ENCODE measurements around the gene ROCK2.
A peak's percentile ranks its signal among the peaks of the same experiment; 100 is the strongest.

Gene ROCK2

DNA sequence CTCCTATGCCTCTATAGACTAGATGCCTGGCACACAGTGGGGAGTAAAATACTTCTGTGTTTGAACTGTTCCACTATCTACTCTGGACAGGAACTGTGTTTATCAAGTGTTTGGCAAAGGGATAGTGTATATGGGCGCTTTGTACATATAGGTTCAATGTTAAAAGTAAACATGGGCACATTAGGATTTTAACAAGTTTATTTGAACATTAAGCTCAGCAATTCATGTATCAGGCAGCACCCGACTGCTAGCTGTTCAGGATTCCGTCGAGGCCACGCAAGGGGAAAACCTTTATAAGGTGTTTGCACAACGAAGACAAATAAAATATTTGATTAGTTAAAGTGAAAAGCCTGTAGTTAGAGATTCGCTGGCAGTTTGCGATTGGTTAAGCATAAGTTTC is 43.4 kb upstream of the ROCK2 start:
- TF ChIP-seq, protein P1, sequence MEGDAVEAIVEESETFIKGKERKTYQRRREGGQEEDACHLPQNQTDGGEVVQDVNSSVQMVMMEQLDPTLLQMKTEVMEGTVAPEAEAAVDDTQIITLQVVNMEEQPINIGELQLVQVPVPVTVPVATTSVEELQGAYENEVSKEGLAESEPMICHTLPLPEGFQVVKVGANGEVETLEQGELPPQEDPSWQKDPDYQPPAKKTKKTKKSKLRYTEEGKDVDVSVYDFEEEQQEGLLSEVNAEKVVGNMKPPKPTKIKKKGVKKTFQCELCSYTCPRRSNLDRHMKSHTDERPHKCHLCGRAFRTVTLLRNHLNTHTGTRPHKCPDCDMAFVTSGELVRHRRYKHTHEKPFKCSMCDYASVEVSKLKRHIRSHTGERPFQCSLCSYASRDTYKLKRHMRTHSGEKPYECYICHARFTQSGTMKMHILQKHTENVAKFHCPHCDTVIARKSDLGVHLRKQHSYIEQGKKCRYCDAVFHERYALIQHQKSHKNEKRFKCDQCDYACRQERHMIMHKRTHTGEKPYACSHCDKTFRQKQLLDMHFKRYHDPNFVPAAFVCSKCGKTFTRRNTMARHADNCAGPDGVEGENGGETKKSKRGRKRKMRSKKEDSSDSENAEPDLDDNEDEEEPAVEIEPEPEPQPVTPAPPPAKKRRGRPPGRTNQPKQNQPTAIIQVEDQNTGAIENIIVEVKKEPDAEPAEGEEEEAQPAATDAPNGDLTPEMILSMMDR (IDR thresholded peaks at IDR 0.05; ENCODE audit: extremely low read depth, missing control alignments): no peak
- DNase-seq (ENCODE audit: low spot score): no peak

DNA sequence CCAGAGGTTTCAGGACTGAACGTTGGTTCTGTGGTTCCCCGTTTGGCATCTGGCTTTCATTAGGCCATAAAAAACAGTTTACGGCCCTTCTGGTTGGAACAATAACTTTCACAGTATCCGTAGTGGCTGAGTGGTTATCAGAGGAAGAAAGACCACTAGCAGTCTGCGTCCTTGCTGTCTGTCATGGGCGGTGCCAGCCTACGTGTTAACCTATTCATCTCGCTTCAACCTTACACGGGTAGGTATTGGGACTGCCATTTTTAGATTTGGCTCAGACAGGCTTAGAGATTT is 42.6 kb upstream of the ROCK2 start:
- TF ChIP-seq, protein P1 (IDR thresholded peaks at IDR 0.05; ENCODE audit: extremely low read depth, missing control alignments): no peak

DNA sequence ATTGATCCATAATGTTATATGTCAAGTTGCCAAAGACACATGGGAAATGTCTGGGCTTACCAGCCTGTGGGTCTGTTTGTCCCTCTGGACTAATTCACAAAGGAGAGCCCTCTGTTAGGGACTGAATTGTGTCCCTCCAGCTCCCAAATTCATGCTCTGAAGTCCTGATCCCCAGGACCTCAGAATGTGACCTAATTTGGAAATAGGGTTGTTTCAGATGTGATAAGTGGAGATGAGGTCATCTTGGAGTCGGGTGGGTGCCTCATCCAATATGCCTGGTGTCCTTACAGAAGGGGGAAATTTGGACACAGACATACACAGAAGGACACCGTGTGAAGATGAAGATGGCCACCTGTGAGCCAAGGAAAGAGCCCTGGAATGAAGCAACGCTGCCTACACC is 41.4 kb upstream of the ROCK2 start:
- DNase-seq (ENCODE audit: low spot score): no peak
- TF ChIP-seq, protein P1 (IDR thresholded peaks at IDR 0.05; ENCODE audit: extremely low read depth, missing control alignments): no peak

More for the DNA sequence above, 42.6 kb upstream of the ROCK2 start:
- no peak for DNase-seq (ENCODE audit: low spot score)

DNA sequence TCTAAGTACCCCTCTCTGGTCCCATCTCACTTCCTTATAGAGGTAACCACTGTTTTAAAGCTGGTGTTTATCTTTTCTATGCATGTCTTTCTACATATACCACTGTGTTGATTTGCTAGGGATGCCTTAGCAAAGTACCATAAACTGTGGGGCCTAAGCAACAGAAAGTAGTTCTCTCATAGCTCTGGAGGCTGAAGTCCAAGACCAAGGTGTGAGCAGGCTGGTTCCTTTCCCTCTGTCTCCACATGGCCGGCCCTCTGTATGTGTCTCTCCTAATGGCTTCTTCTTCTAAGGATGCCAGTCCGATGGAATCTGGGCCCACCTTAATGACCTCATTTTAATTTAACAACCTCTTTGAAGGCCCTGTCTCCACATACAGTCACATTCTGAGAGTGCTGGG is 40.8 kb upstream of the ROCK2 start:
- DNase-seq (ENCODE audit: low spot score): no peak
- TF ChIP-seq, protein P1 (IDR thresholded peaks at IDR 0.05; ENCODE audit: extremely low read depth, missing control alignments): no peak

DNA sequence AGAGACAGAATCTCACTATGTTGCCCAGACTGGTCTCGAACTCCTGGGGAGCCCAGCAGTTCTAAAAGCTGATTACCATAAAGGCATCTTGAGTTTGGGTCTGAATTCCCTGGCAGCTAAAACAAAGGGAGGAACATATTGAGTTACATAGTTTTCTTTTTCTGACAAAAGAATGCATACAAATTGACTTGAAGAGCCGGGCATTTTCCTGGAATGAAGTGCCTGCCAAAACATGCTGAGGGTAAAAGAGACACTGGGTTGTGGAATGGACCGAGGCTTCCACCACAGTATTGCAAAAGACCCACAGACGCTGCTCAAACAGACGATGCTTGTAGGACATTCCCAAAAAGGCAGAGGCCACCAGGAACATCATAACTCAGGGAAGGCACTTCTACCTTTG is 35.1 kb upstream of the ROCK2 start:
- TF ChIP-seq, protein P1 (IDR thresholded peaks at IDR 0.05; ENCODE audit: extremely low read depth, missing control alignments): no peak

DNA sequence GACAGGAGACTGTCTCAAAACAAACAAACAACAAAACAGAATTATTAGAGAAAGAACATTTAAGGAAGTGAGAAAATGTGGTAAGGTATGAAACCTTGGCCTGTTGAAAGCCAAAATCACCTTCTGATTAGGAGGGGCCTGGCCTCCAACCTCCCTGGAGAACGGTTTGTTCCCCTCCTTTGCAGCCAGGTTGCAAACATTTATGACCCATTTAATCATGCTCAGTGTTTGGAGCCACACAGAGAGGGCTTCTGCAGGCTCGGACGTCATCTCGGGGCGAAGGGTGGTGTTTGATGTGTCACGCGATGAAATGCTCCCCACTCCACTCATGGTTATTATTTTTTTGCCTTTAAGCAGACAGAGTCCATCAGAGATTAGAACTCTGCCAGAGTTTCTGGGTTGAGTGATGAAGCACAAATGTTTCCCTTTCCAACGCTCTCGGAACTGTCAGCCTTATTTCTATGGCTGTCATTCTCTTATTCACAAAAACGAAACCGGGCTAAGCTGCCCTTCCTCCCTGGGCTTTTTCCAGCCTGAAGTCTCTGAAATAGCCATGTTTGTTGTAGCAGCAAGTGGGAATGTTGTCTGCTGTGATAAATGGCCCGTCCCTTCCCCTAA is 33.6 kb upstream of the ROCK2 start:
- TF ChIP-seq, protein P1 (IDR thresholded peaks at IDR 0.05; ENCODE audit: extremely low read depth, missing control alignments): no peak
- DNase-seq (ENCODE audit: low spot score): peak; percentile 80

More for the DNA sequence above, 35.1 kb upstream of the ROCK2 start:
- DNase-seq (ENCODE audit: low spot score): no peak

DNA sequence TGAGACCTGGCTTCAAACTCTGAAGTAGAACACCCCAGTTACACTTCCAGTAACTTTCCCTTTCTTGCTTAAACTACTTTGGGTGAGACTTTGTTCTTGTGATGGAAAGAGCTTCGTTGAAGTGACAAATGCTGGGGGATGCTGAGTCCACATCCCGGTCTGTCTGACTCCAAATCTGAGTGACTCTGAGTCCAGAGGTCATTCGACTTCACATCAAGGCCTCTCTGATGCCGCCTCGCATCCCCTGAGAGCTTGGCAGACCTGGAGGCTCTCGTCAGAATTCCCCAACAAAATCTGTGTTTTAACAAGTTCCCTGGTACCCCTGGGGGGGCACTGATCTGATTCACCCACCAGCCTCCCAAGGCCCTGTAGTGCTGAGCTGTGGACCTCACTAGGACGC is 31.6 kb upstream of the ROCK2 start:
- no peak for DNase-seq (ENCODE audit: low spot score)
- TF ChIP-seq, protein P1 (IDR thresholded peaks at IDR 0.05; ENCODE audit: extremely low read depth, missing control alignments): no peak

All from GM20000 (cell line).